BE2C (cell line): Measurements from ENCODE around the gene MAPKAP1.

ENCODE experiments used
- DNase-seq: peaks from one replicate; pipeline ENCODE4 v3.0.0-alpha.2; 2020
- H3K27me3 ChIP-seq: fragments of 250-450 bp; sonication (Bioruptor Pico); 2 replicates; pipeline ENCODE4 v1.5.1; 2020; ENCODE audit warnings: mild to moderate bottlenecking
- H3K36me3 ChIP-seq: fragments of 250-450 bp; sonication (Bioruptor Pico); 2 replicates; pipeline ENCODE4 v1.5.1; 2020; ENCODE audit warnings: mild to moderate bottlenecking
- H3K4me1 ChIP-seq: fragments of 250-450 bp; sonication (Bioruptor Pico); 2 replicates; pipeline ENCODE4 v1.5.1; 2020
- H3K4me3 ChIP-seq: 2 replicates; pipeline ENCODE4 v1.5.1; 2011; ENCODE audit warnings: low read depth, low read length
- H3K9me3 ChIP-seq: fragments of 250-450 bp; sonication (Bioruptor Pico); 2 replicates; pipeline ENCODE4 v1.5.1; 2020
- CTCF ChIP-seq: IDR thresholded peaks from 2 replicates; pipeline ENCODE4 v1.5.1; 2012; ENCODE audit warnings: mild to moderate bottlenecking, low read depth, low read length

MAPKAP1 gene

DNA sequence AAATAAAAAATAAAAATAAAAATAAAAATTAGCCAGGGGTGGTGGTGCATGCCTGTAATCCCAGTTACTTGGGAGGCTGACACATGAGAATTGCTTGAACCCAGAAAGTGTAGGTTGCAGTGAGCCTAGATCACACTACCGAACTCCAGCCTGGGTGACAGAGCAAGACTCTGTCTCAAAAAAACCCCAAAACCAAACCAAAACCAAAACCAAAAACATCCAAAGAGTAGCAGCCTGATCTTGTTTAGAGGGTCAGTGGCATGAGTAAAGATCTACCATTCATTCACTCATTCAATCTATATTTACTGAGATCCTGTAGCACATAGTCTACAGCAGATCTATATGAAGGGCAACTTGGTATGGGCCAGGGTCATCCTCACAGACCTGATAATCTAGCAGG lies 202.4 kb downstream of the MAPKAP1 start:
- DNase-seq = no peak
- Histone ChIP-seq H3K36me3 (no peaks in the 10 kb centered on the region), H3K4me1 (peaks cover 1% of the 10 kb centered on the region; the same call in 1 of the 2 replicates), H3K4me3 (no peak overlapping the region), H3K27me3 (no peaks in the 10 kb centered on the region), H3K9me3 (no peaks in the 10 kb centered on the region)
- TF ChIP-seq CTCF = no peak

GRCh38 chr9:125497906-125498305 lies 209.1 kb downstream of the MAPKAP1 start:
- Histone ChIP-seq H3K9me3 (no peaks in the 10 kb centered on the region), H3K4me3 (no peak overlapping the region), H3K36me3 (no peaks in the 10 kb centered on the region), H3K4me1 (peaks cover 17% of the 10 kb centered on the region), H3K27me3 (no peaks in the 10 kb centered on the region)
- TF ChIP-seq CTCF = no peak
- no peak for DNase-seq

DNA sequence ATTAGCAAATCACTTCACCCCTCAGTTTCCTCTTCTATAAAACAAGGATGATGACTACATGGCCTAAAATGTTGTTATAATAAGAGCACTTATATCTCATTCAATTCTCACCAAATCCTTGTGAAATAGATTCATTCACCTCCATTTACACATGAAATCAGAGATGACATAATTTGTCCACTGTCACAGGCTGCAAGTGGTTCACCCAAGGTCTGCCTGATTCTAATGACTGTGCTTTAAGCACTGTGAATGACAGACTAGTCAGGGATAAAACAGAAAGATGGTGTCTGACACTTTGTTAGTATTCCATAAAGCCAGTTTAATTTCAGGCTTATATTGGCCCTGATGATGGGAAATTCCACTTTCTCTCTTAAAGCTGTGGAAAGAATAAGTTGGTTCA lies 209.5 kb downstream of the MAPKAP1 start:
- DNase-seq = no peak
- TF ChIP-seq CTCF = no peak
- no peaks in the 10 kb centered on the region for H3K9me3 ChIP-seq
- no peaks in the 10 kb centered on the region for H3K36me3 ChIP-seq
- no peak overlapping the region for H3K4me3 ChIP-seq
- peaks cover 17% of the 10 kb centered on the region for H3K4me1 ChIP-seq
- no peaks in the 10 kb centered on the region for H3K27me3 ChIP-seq

GRCh38 chr9:125496313-125496834 lies 210.6 kb downstream of the MAPKAP1 start:
- H3K9me3 ChIP-seq = no peaks in the 10 kb centered on the region
- no peak overlapping the region for H3K4me3 ChIP-seq
- H3K27me3 ChIP-seq = no peaks in the 10 kb centered on the region
- TF ChIP-seq CTCF = no peak
- no peak for DNase-seq
- H3K36me3 ChIP-seq = no peaks in the 10 kb centered on the region
- H3K4me1 ChIP-seq = peaks cover 17% of the 10 kb centered on the region

- Histone ChIP-seq H3K4me3 (no peak overlapping the region), H3K27me3 (no peaks in the 10 kb centered on the region), H3K9me3 (no peaks in the 10 kb centered on the region), H3K36me3 (no peaks in the 10 kb centered on the region), H3K4me1 (peaks cover 17% of the 10 kb centered on the region)
- DNase-seq = peak; percentile 33
- no peak for TF ChIP-seq CTCF
Measured at GRCh38 chr9:125495172-125496119, 211.6 kb downstream of the MAPKAP1 start.

GRCh38 chr9:125494653-125494915 lies 212.4 kb downstream of the MAPKAP1 start:
- no peak overlapping the region for H3K4me3 ChIP-seq
- no peak for DNase-seq
- H3K4me1 ChIP-seq = peaks cover 17% of the 10 kb centered on the region
- no peaks in the 10 kb centered on the region for H3K36me3 ChIP-seq
- TF ChIP-seq CTCF = no peak
- H3K27me3 ChIP-seq = no peaks in the 10 kb centered on the region
- no peaks in the 10 kb centered on the region for H3K9me3 ChIP-seq
